ENCODE data around the gene ATP9B.

The ATP9B gene

GRCh38 chr18:79368681-79369080 is 299.5 kb downstream of the ATP9B start:
- DNase-seq (ENCODE audit: low read depth), result no peak
- TF ChIP-seq CTCF (IDR thresholded peaks at IDR 0.05; ENCODE audit: low read depth, low read length, missing control alignments), result no peak
- no peak overlapping the region for H3K4me3 ChIP-seq (ENCODE audit: low read depth, low read length)

- no peak overlapping the region for H3K4me3 ChIP-seq (ENCODE audit: low read depth, low read length)
- no peak for DNase-seq (ENCODE audit: low read depth)
- no peak for TF ChIP-seq CTCF (IDR thresholded peaks at IDR 0.05; ENCODE audit: low read depth, low read length, missing control alignments)
Observed at GRCh38 chr18:79371561-79372121, 302.4 kb downstream of the ATP9B start.

GRCh38 chr18:79372461-79372860 is 303.3 kb downstream of the ATP9B start:
- no peak for DNase-seq (ENCODE audit: low read depth)
- TF ChIP-seq CTCF (IDR thresholded peaks at IDR 0.05; ENCODE audit: low read depth, low read length, missing control alignments), result no peak
- no peak overlapping the region for H3K4me3 ChIP-seq (ENCODE audit: low read depth, low read length)

GRCh38 chr18:79372991-79373390 is 303.8 kb downstream of the ATP9B start:
- no peak for DNase-seq (ENCODE audit: low read depth)
- no peak overlapping the region for H3K4me3 ChIP-seq (ENCODE audit: low read depth, low read length)
- no peak for TF ChIP-seq CTCF (IDR thresholded peaks at IDR 0.05; ENCODE audit: low read depth, low read length, missing control alignments)

GRCh38 chr18:79373736-79374135 is 304.5 kb downstream of the ATP9B start:
- H3K4me3 ChIP-seq (ENCODE audit: low read depth, low read length), result no peak overlapping the region
- DNase-seq (ENCODE audit: low read depth), result no peak
- TF ChIP-seq CTCF (IDR thresholded peaks at IDR 0.05; ENCODE audit: low read depth, low read length, missing control alignments), result no peak

- TF ChIP-seq CTCF (IDR thresholded peaks at IDR 0.05; ENCODE audit: low read depth, low read length, missing control alignments), result no peak
- peak; percentile 67 for DNase-seq (ENCODE audit: low read depth)
Observed at GRCh38 chr18:79374408-79375171, 305.4 kb downstream of the ATP9B start.

More at GRCh38 chr18:79374408-79375171, 305.4 kb downstream of the ATP9B start:
- H3K4me3 ChIP-seq (ENCODE audit: low read depth, low read length), result no peak overlapping the region

Measured in GM12864 (cell line).